K562 (cell line): ENCODE measurements around the gene FAXC. TPM values are rescaled to one million over a fixed set of nuclear protein-coding genes. Genes with fewer than 3 reads are reported as not detected.

Experiments
- ATAC-seq: fragments of 200-7000 bp; cut with Tn5 transposase; 3 replicates; pipeline ENCODE4 v1.9.1; 2020; ENCODE audit warnings: moderate library complexity
- BruUV-seq: library from RNA; stranded (reverse); fragments of 400-500 nt; replicated peaks from 2 replicates; lab custom pipeline; 2021; lab: Mats Ljungman, UMichigan
- CTCF ChIA-PET: fragments of 300-600 bp; formaldehyde crosslinking; extraction: SDS; loops from one replicate; lab custom pipeline; 2021; ENCODE audit warnings: low intra/inter-chr PET ratio; lab: Yijun Ruan, JAX
- POLR2A ChIA-PET: fragments of 300-600, 350-650 bp; sonication (Branson Sonifier 250); formaldehyde crosslinking; extraction: SDS; loops from one replicate; lab custom pipeline; 2021; ENCODE audit warnings: antibody characterized with exemption, inconsistent platforms; lab: Yijun Ruan, JAX
- DNase-seq, 4 experiments: peaks; one replicate each; pipeline versions ENCODE4 v3.0.0 to v3.0.0-alpha.2; 2011 to 2018; ENCODE audit warnings: low spot score in 3 of 4, mixed read lengths in 3 of 4; ENCODE audit errors: extremely low read depth in 1 of 4
- FAIRE-seq: peaks from 2 replicates; lab custom pipeline; 2011; peaks lifted over from hg19 to GRCh38; lab: Jason Lieb, UNC
- H2AFZ ChIP-seq: 2 replicates; pipeline ENCODE4 v1.6.0; 2011; ENCODE audit warnings: low read depth, low read length, control low read depth, inconsistent platforms
- H3K27ac ChIP-seq: fragments of 200-600 bp; 3 replicates; pipeline ENCODE4 v1.8.0; 2011; ENCODE audit warnings: low read depth, mild to moderate bottlenecking, control low read depth, inconsistent platforms, low read length, moderate library complexity, mixed read lengths; ENCODE audit errors: extremely low read depth
- H3K27me3 ChIP-seq, 2 experiments: fragments of 300-600 bp in 1 of 2; 2 replicates in 1 of 2; 3 replicates in 1 of 2; pipeline versions ENCODE4 v1.6.0 to v1.8.0; 2011; ENCODE audit warnings: inconsistent platforms in 2 of 2, low read length in 2 of 2, mild to moderate bottlenecking in 1 of 2, mixed read lengths in 1 of 2, moderate library complexity in 1 of 2; ENCODE audit not compliant: control insufficient read depth in 2 of 2, insufficient read depth in 2 of 2
- H3K36me3 ChIP-seq: fragments of 300-600 bp; 3 replicates; pipeline ENCODE4 v1.8.0; 2011; ENCODE audit warnings: mild to moderate bottlenecking, low read length, inconsistent platforms; ENCODE audit not compliant: control insufficient read depth, insufficient read depth
- H3K4me1 ChIP-seq, 2 experiments: fragments of 200-600 bp in 1 of 2; replicated peaks in 1 of 2; 2 replicates in 1 of 2; 3 replicates in 1 of 2; pipeline versions ENCODE4 v1.5.1 to v1.8.0; 2011; ENCODE audit warnings: inconsistent platforms in 2 of 2, low read length in 2 of 2, mild to moderate bottlenecking in 1 of 2, mixed read lengths in 1 of 2, moderate library complexity in 1 of 2; ENCODE audit not compliant: control insufficient read depth in 2 of 2, insufficient read depth in 2 of 2
- H3K4me2 ChIP-seq: 2 replicates; pipeline ENCODE4 v1.6.1; 2011; ENCODE audit warnings: low read length, control low read depth, inconsistent platforms, mixed read lengths; ENCODE audit not compliant: insufficient read depth
- H3K4me3 ChIP-seq: fragments of 200-600 bp; sonication (generic), shearing (Covaris generic); 2 replicates; pipeline ENCODE4 v1.5.1; 2016; ENCODE audit warnings: control low read depth, inconsistent platforms
- H3K79me2 ChIP-seq: fragments of 200-600 bp; 3 replicates; pipeline ENCODE4 v1.8.0; 2011; ENCODE audit warnings: low read length, inconsistent platforms; ENCODE audit not compliant: control insufficient read depth, insufficient read depth
- H3K9ac ChIP-seq, 2 experiments: 2 replicates each; pipeline versions ENCODE4 v1.6.0 to v1.6.1; 2011; ENCODE audit warnings: low read depth in 2 of 2, low read length in 2 of 2, control low read depth in 1 of 2, inconsistent platforms in 1 of 2, mild to moderate bottlenecking in 1 of 2, mixed read lengths in 1 of 2; ENCODE audit not compliant: insufficient read depth in 1 of 2
- H3K9me1 ChIP-seq: one replicate; pipeline ENCODE4 v1.6.0; 2011; ENCODE audit warnings: inconsistent platforms, mild to moderate bottlenecking, low read length, moderate library complexity; ENCODE audit not compliant: control insufficient read depth, insufficient read depth
- H3K9me3 ChIP-seq: replicated peaks from 2 replicates; pipeline ENCODE4 v1.5.1; 2011; ENCODE audit warnings: low read depth, low read length, inconsistent platforms; ENCODE audit not compliant: control insufficient read depth, insufficient read depth
- H4K20me1 ChIP-seq: replicated peaks from 2 replicates; pipeline ENCODE4 v1.6.1; 2011; ENCODE audit warnings: low read length, inconsistent platforms, mixed read lengths; ENCODE audit not compliant: control insufficient read depth, insufficient read depth
- ARNT ChIP-seq, 2 experiments: fragments of 450-650 bp; IDR thresholded peaks; 2 replicates each; pipeline ENCODE4 v1.6.1; 2016; ENCODE audit warnings: mild to moderate bottlenecking in 1 of 2
- ATF2 ChIP-seq: sonication (generic); formaldehyde crosslinking; IDR thresholded peaks from 2 replicates; pipeline ENCODE4 v1.8.1; 2022; ENCODE audit warnings: missing genetic modification reagents
- CREB3 ChIP-seq: fragments of 450-650 bp; conservative IDR thresholded peaks from 2 replicates; pipeline ENCODE4 v1.6.1; 2016; ENCODE audit warnings: missing genetic modification characterization, low read depth, mild to moderate bottlenecking, missing compliant biosample characterization, moderate library complexity
- E2F6 ChIP-seq, 2 experiments: IDR thresholded peaks; 2 replicates each; pipeline ENCODE4 v1.6.1; 2011; ENCODE audit warnings: borderline replicate concordance in 1 of 2, control low read depth in 1 of 2, low read depth in 1 of 2, low read length in 1 of 2, mild to moderate bottlenecking in 1 of 2, mixed read lengths in 1 of 2, moderate library complexity in 1 of 2; ENCODE audit not compliant: insufficient read depth in 1 of 2, insufficient read length in 1 of 2, poor library complexity in 1 of 2, severe bottlenecking in 1 of 2; ENCODE audit errors: extremely low read depth in 1 of 2
- ELK3 ChIP-seq: fragments of 450-650 bp; formaldehyde crosslinking; IDR thresholded peaks from 2 replicates; pipeline ENCODE4 v1.4.0; 2020; ENCODE audit warnings: mild to moderate bottlenecking
- ESRRA ChIP-seq: fragments of 450-650 bp; IDR thresholded peaks from 2 replicates; pipeline ENCODE4 v1.6.1; 2014; ENCODE audit warnings: low read depth, mild to moderate bottlenecking, moderate library complexity, borderline replicate concordance
- ETV6 ChIP-seq, 3 experiments: fragments of 150-350 bp in 1 of 3; sonication (generic) in 1 of 3; formaldehyde crosslinking in 1 of 3; IDR thresholded peaks; 2 replicates each; pipeline versions ENCODE4 v1.6.1 to v1.8.0; 2014 to 2022; ENCODE audit warnings: borderline replicate concordance in 2 of 3, low read depth in 2 of 3, antibody characterized with exemption in 1 of 3, low read length in 1 of 3, mild to moderate bottlenecking in 1 of 3, missing genetic modification reagents in 1 of 3
- HMG20A ChIP-seq: fragments of 450-650 bp; formaldehyde crosslinking; conservative IDR thresholded peaks from 2 replicates; pipeline ENCODE4 v1.4.0; 2020; ENCODE audit warnings: mild to moderate bottlenecking, mixed read lengths
- HMGN3 ChIP-seq: IDR thresholded peaks from 2 replicates; pipeline ENCODE4 v1.6.1; 2011; ENCODE audit warnings: borderline replicate concordance, low read depth, mild to moderate bottlenecking, mixed read lengths, low read length; ENCODE audit not compliant: insufficient read length; ENCODE audit errors: extremely low read depth
- MLLT1 ChIP-seq, 2 experiments: fragments of 450-650 bp; IDR thresholded peaks; 2 replicates each; pipeline ENCODE4 v1.6.1; 2016
- ZNF124 ChIP-seq: sonication (generic); formaldehyde crosslinking; IDR thresholded peaks from 2 replicates; pipeline ENCODE4 v1.8.1; 2022; ENCODE audit warnings: missing genetic modification reagents
- ZNF133 ChIP-seq: fragments of 250-450 bp; sonication (Bioruptor Pico); IDR thresholded peaks from 2 replicates; pipeline ENCODE4 v1.4.0; 2020; ENCODE audit warnings: mild to moderate bottlenecking
- ZNF143 ChIP-seq: sonication (generic); formaldehyde crosslinking; IDR thresholded peaks from 2 replicates; pipeline ENCODE4 v1.9.0; 2022; ENCODE audit warnings: mild to moderate bottlenecking, missing genetic modification reagents
- ZNF165 ChIP-seq: fragments of 250-450 bp; sonication (Bioruptor Pico); IDR thresholded peaks from 2 replicates; pipeline ENCODE4 v1.4.0; 2020; ENCODE audit warnings: borderline replicate concordance
- ZNF75A ChIP-seq: fragments of 450-650 bp; formaldehyde crosslinking; IDR thresholded peaks from 2 replicates; pipeline ENCODE4 v1.4.0; 2020; ENCODE audit warnings: mild to moderate bottlenecking
- WGBS: fragments of 100-300 bp; shearing (Covaris generic); methylation state at CpG from one replicate; pipeline ENCODE4 v1.1.6; 2016; ENCODE audit warnings: low coverage, mixed read lengths; ENCODE audit not compliant: insufficient coverage; ENCODE audit errors: missing lambda C conversion rate; 5-methylcytosine and 5-hydroxymethylcytosine counted together
- in situ Hi-C: fragments of 300-500 bp; cut with MboI; formaldehyde crosslinking; loops from 4 replicates; pipeline ENCODE4 v1.15.0; 2018; ENCODE audit warnings: inconsistent platforms, mixed read lengths
- intact Hi-C: fragments of 100-400 bp; cut with micrococcal nuclease; formaldehyde crosslinking; loops from 2 replicates; pipeline ENCODE4 v1.14.2; 2022
- polyA plus RNA-seq, 8 experiments: library from polyadenylated mRNA; depleted of rRNA in 4 of 8; stranded (reverse) in 5 of 8; unstranded in 3 of 8; fragments of >200 nt; fragmentation: Nextera tagmentation in 2 of 8; fragmentation: Illumina TruSeq in 1 of 8; extraction: Ambion mirVana in 2 of 8; extraction: Trizol in 1 of 8; gene quantifications; 2 replicates each; pipeline versions ENCODE4 v1.2.1 to v1.2.3, GENCODE V29; 2011 to 2014; ENCODE audit warnings: inconsistent platforms in 1 of 8, missing spikeins in 1 of 8
- total RNA-seq, 7 experiments: library from RNA; depleted of rRNA in 6 of 7; stranded (reverse); fragments of >200 nt in 6 of 7; fragmentation: Illumina TruSeq in 2 of 7; extraction: Trizol in 2 of 7; gene quantifications; 2 replicates each; pipeline versions ENCODE4 v1.2.1 to v1.2.3, GENCODE V29; 2011 to 2021; ENCODE audit warnings: low replicate concordance in 1 of 7

Gene FAXC
- total and polyA plus RNA-seq, 9 of the 15 experiments (the other 6 are each of a cell fraction or from before 2014, with no cell fraction given) = 0.06 to 0.40 (median 0.13) TPM; not detected in 5

GRCh38 chr6:99309557-99309956 lies 39.9 kb downstream of the FAXC start:
- Histone ChIP-seq H4K20me1 (no peaks in the 10 kb centered on the region), H3K4me1 (no peaks in the 10 kb centered on the region), H3K9me1 (peaks cover 3% of the 10 kb centered on the region), H3K9ac (no peak overlapping the region), H3K4me3 (no peak overlapping the region), H2AFZ (no peak overlapping the region), H3K4me2 (no peak overlapping the region), H3K79me2 (no peaks in the 10 kb centered on the region), H3K27ac (no peak overlapping the region), H3K27me3 (peaks cover 5 to 20% of the 10 kb centered on the region in 2 experiments; a peak in 4 of 5 replicates), H3K9me3 (no peaks in the 10 kb centered on the region), H3K36me3 (no peaks in the 10 kb centered on the region)
- intact Hi-C loops (no loop called here), in situ Hi-C loops (no loop called here)
- DNase-seq (no peak), ATAC-seq (no peak), FAIRE-seq (no peak)
- WGBS = 0% methylated on average over 4 of the region's 4 CpGs
- BruUV-seq = no TSS peak
- ChIA-PET POLR2A (interaction anchor here (0.6 to 1.1 kb wide), 3 partner anchors 12 to 608 kb away, joined by 3 read pairs; no protein-coding TSS in a partner anchor), CTCF (no interaction called here)
- TF ChIP-seq ETV6 (IDR thresholded peaks at IDR 0.05; ENCODE audit: borderline replicate concordance in 1 of 2, low read depth in 2 of 2, low read length in 1 of 2) (no peak), ETV6 (CRISPR knock-in tag; IDR thresholded peaks at IDR 0.05; ENCODE audit: borderline replicate concordance) (no peak), ATF2 (CRISPR knock-in tag) (no peak), ZNF165 (no peak), ZNF143 (CRISPR knock-in tag) (no peak), E2F6 (IDR thresholded peaks at IDR 0.05; ENCODE audit: borderline replicate concordance in 1 of 2, extremely low read depth in 1 of 2, insufficient read depth in 1 of 2, insufficient read length in 1 of 2, low read depth in 1 of 2, low read length in 1 of 2, poor library complexity in 1 of 2, severe bottlenecking in 1 of 2) (no peak), ELK3 (CRISPR knock-in tag) (no peak), ARNT (IDR thresholded peaks at IDR 0.05) (no peak), ZNF133 (CRISPR knock-in tag) (no peak), HMG20A (no peak), ZNF75A (CRISPR knock-in tag) (no peak), ESRRA (no peak), HMGN3 (no peak), ZNF124 (no peak), CREB3 (tag) (no peak), MLLT1 (IDR thresholded peaks at IDR 0.05) (no peak)
